NCI-H524 treated with DMSO at 0.1 percent for 48 hours (cell line): ENCODE measurements around the gene AKR1A1.
"Not testable (repeated sequence)": the region's sequence is repeated elsewhere in the genome, so short reads cannot be mapped to it uniquely, and the experiment has no call there.

ENCODE experiments used
- DNase-seq: peaks from one replicate; lab custom pipeline; 2025; lab: John Stamatoyannopoulos, UW

The AKR1A1 gene

GRCh38 chr1:45569962-45570581, 19.4 kb downstream of the AKR1A1 start:
- no peak for DNase-seq

GRCh38 chr1:45570631-45571030, 20.0 kb downstream of the AKR1A1 start:
- no peak for DNase-seq

- no peak for DNase-seq
Measured at GRCh38 chr1:45573231-45573804, 22.7 kb downstream of the AKR1A1 start.

GRCh38 chr1:45574105-45574626, 23.5 kb downstream of the AKR1A1 start:
- no peak for DNase-seq

- DNase-seq, result peak; percentile 78
Measured at GRCh38 chr1:45583264-45583665, 32.6 kb downstream of the AKR1A1 start.

- peak; percentile 36 for DNase-seq
Measured at GRCh38 chr1:45583666-45584350, 33.2 kb downstream of the AKR1A1 start, which contains the start of gene NASP. TSS of gene NASP (plus strand) at chr1:45584041. CDS start at chr1:45584147, 106 bp downstream.

GRCh38 chr1:45584351-45585109, 33.9 kb downstream of the AKR1A1 start:
- peak; percentile 39 for DNase-seq

GRCh38 chr1:45585110-45585426, 34.4 kb downstream of the AKR1A1 start:
- no peak for DNase-seq

- no peak for DNase-seq
Measured at GRCh38 chr1:45585496-45586075, 35.0 kb downstream of the AKR1A1 start.

- no peak for DNase-seq
Measured at GRCh38 chr1:45586769-45587168, 36.1 kb downstream of the AKR1A1 start.

GRCh38 chr1:45589861-45590260, 39.2 kb downstream of the AKR1A1 start:
- no peak for DNase-seq

GRCh38 chr1:45594412-45594811, 43.8 kb downstream of the AKR1A1 start:
- no peak for DNase-seq

- DNase-seq, result not testable (repeated sequence)
Measured at GRCh38 chr1:45596765-45597164, 46.1 kb downstream of the AKR1A1 start.

GRCh38 chr1:45604239-45604638, 53.6 kb downstream of the AKR1A1 start:
- DNase-seq, result no peak

- DNase-seq, result no peak
Measured at GRCh38 chr1:45607404-45608074, 56.9 kb downstream of the AKR1A1 start.

GRCh38 chr1:45608175-45609156, 57.8 kb downstream of the AKR1A1 start:
- no peak for DNase-seq

GRCh38 chr1:45610589-45611226, 60.1 kb downstream of the AKR1A1 start:
- no peak for DNase-seq

- DNase-seq, result no peak
Measured at GRCh38 chr1:45612941-45613579, 62.4 kb downstream of the AKR1A1 start.

- DNase-seq, result no peak
Measured at GRCh38 chr1:45615885-45616284, 65.3 kb downstream of the AKR1A1 start.
